ENCODE measurements around the gene CEP104. TPM values are rescaled to one million over a fixed set of nuclear protein-coding genes. Genes with fewer than 3 reads are reported as not detected.

CEP104 gene
- polyA plus RNA-seq, 1 donor (not counting 4 experiments of a cell fraction or from before 2014, with no cell fraction given): 35.7 TPM

GRCh38 chr1:3883194-3883925 is 26.3 kb upstream of the CEP104 start:
- Histone ChIP-seq H3K9ac (ENCODE audit: control insufficient read depth, extremely low read depth, insufficient read depth, low read length) (no peak overlapping the region), H4K20me1 (ENCODE audit: control insufficient read depth, extremely low read depth, insufficient read depth, low read length) (no peaks in the 10 kb centered on the region), H3K4me1 (ENCODE audit: control insufficient read depth, extremely low read depth, insufficient read depth, low read length) (no peaks in the 10 kb centered on the region), H2AFZ (ENCODE audit: control insufficient read depth, low read length) (no peak overlapping the region), H3K27me3 (ENCODE audit: control insufficient read depth, extremely low read depth, insufficient read depth, low read length) (no peaks in the 10 kb centered on the region), H3K36me3 (ENCODE audit: control insufficient read depth in 2 of 2, extremely low read depth in 1 of 2, insufficient read depth in 2 of 2, low read length in 2 of 2) (peaks cover 9 to 16% of the 10 kb centered on the region in 2 experiments), H3K9me3 (ENCODE audit: control insufficient read depth, low read depth, low read length) (peaks cover 3% of the 10 kb centered on the region), H3K9me1 (ENCODE audit: control insufficient read depth, extremely low read depth, insufficient read depth, low read length) (no peaks in the 10 kb centered on the region), H3K4me2 (ENCODE audit: control insufficient read depth, extremely low read depth, insufficient read depth, low read depth, low read length) (no peak overlapping the region), H3K27ac (ENCODE audit: control insufficient read depth, insufficient read depth, low read length) (no peak overlapping the region), H3K4me3 (ENCODE audit: control insufficient read depth in 2 of 3, extremely low read depth in 1 of 3, insufficient read depth in 2 of 3, low read depth in 1 of 3, low read length in 3 of 3) (no peak overlapping the region), H3K79me2 (ENCODE audit: control insufficient read depth, insufficient read depth, low read length) (no peaks in the 10 kb centered on the region)
- FAIRE-seq (no peak), DNase-seq (ENCODE audit: low read depth, low spot score) (no peak)
- no peak for TF ChIP-seq EZH2 (IDR thresholded peaks at IDR 0.05; ENCODE audit: low read length)
- no peak for TF ChIP-seq CTCF (optimal IDR thresholded peaks at IDR 0.05 in 1 of 3, IDR thresholded peaks at IDR 0.05 in 1 of 3, conservative IDR thresholded peaks at IDR 0.05 in 1 of 3; ENCODE audit: extremely low read depth in 1 of 3, insufficient read depth in 2 of 3, low read length in 3 of 3)
- dilution Hi-C loops (cut with MboI; ENCODE audit: extremely low pct_ligation_motif_present, low sequenced_read_pairs): no loop called here

- no peak overlapping the region for H3K4me3 ChIP-seq (ENCODE audit: control insufficient read depth in 2 of 3, extremely low read depth in 1 of 3, insufficient read depth in 2 of 3, low read depth in 1 of 3, low read length in 3 of 3)
- TF ChIP-seq EZH2 (IDR thresholded peaks at IDR 0.05; ENCODE audit: low read length) (no peak), CTCF (optimal IDR thresholded peaks at IDR 0.05 in 1 of 3, IDR thresholded peaks at IDR 0.05 in 1 of 3, conservative IDR thresholded peaks at IDR 0.05 in 1 of 3; ENCODE audit: extremely low read depth in 1 of 3, insufficient read depth in 2 of 3, low read length in 3 of 3) (no peak)
- H3K36me3 ChIP-seq (ENCODE audit: control insufficient read depth in 2 of 2, extremely low read depth in 1 of 2, insufficient read depth in 2 of 2, low read length in 2 of 2): peaks cover 0 to 12% of the 10 kb centered on the region in 2 experiments
- H2AFZ ChIP-seq (ENCODE audit: control insufficient read depth, low read length): no peak overlapping the region
- no peak overlapping the region for H3K27ac ChIP-seq (ENCODE audit: control insufficient read depth, insufficient read depth, low read length)
- FAIRE-seq (no peak), DNase-seq (ENCODE audit: low read depth, low spot score) (no peak)
- no peaks in the 10 kb centered on the region for H3K27me3 ChIP-seq (ENCODE audit: control insufficient read depth, extremely low read depth, insufficient read depth, low read length)
- H3K4me2 ChIP-seq (ENCODE audit: control insufficient read depth, extremely low read depth, insufficient read depth, low read depth, low read length): no peak overlapping the region
- no peaks in the 10 kb centered on the region for H4K20me1 ChIP-seq (ENCODE audit: control insufficient read depth, extremely low read depth, insufficient read depth, low read length)
- dilution Hi-C loops (cut with MboI; ENCODE audit: extremely low pct_ligation_motif_present, low sequenced_read_pairs): no loop called here
- H3K79me2 ChIP-seq (ENCODE audit: control insufficient read depth, insufficient read depth, low read length): no peaks in the 10 kb centered on the region
- no peaks in the 10 kb centered on the region for H3K4me1 ChIP-seq (ENCODE audit: control insufficient read depth, extremely low read depth, insufficient read depth, low read length)
- H3K9me3 ChIP-seq (ENCODE audit: control insufficient read depth, low read depth, low read length): peaks cover 3% of the 10 kb centered on the region
- no peaks in the 10 kb centered on the region for H3K9me1 ChIP-seq (ENCODE audit: control insufficient read depth, extremely low read depth, insufficient read depth, low read length)
- no peak overlapping the region for H3K9ac ChIP-seq (ENCODE audit: control insufficient read depth, extremely low read depth, insufficient read depth, low read length)
Observed at GRCh38 chr1:3881193-3881480, 24.1 kb upstream of the CEP104 start.

All from keratinocyte (primary cell).